SK-N-MC (cell line): Measurements from ENCODE around the gene DCLK1.

Experiments used
- DNase-seq: peaks from one replicate; pipeline ENCODE4 v3.0.0-alpha.2; 2011; ENCODE audit warnings: low read depth, low spot score
- H3K27ac ChIP-seq: fragments of 200-600 bp; sonication (generic); 2 replicates; pipeline ENCODE4 v1.5.1; 2016; ENCODE audit warnings: mixed run types
- H3K36me3 ChIP-seq: fragments of 200-600 bp; sonication (generic); 2 replicates; pipeline ENCODE4 v1.6.1; 2017; ENCODE audit warnings: antibody characterized with exemption, low read length, mixed read lengths; ENCODE audit not compliant: insufficient read depth
- H3K4me3 ChIP-seq: fragments of 200-600 bp; sonication (generic); 2 replicates; pipeline ENCODE4 v1.5.1; 2016
- H3K9ac ChIP-seq: fragments of 200-600 bp; sonication (generic); 2 replicates; pipeline ENCODE4 v1.8.0; 2017; ENCODE audit warnings: mixed run types, mixed read lengths; ENCODE audit not compliant: insufficient read length
- H3K9me3 ChIP-seq: fragments of 200-600 bp; sonication (generic); 2 replicates; pipeline ENCODE4 v1.6.1; 2017; ENCODE audit warnings: low read depth, mild to moderate bottlenecking, antibody characterized with exemption, low read length, moderate library complexity, mixed read lengths
- EZH2 ChIP-seq: fragments of 200-600 bp; sonication (generic); IDR thresholded peaks from one replicate; pipeline ENCODE4 v1.6.1; 2017; ENCODE audit warnings: antibody characterized with exemption
- FOXP2 ChIP-seq: optimal IDR thresholded peaks from 2 replicates; pipeline ENCODE3; 2011; ENCODE audit warnings: mild to moderate bottlenecking, moderate library complexity; ENCODE audit not compliant: insufficient read depth; ENCODE audit errors: extremely low read length, control extremely low read depth
- POLR2AphosphoS5 ChIP-seq: IDR thresholded peaks from 2 replicates; pipeline ENCODE4 v1.6.1; 2012; ENCODE audit warnings: mild to moderate bottlenecking, low read depth, low read length, borderline replicate concordance

Gene DCLK1

DNA sequence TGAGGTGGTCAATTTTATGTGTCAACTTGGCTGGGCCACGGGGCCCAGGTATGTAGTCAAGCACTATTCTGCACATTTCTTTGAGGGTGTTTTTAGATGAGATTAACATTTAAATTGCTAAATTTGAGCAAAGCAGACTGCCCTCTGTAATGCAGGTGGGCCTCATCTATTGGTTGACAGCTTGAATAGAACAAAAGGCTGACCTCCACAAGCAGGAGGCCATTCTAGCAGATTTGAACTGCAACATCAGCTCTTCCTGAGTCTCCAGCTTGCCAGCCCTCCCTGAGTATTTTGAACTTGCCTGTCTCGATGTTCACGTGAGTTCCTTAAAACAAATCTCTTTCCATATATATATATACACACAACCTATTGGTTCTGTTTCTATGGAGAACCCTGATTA, 134.8 kb downstream of the DCLK1 start:
- no peak for DNase-seq
- Histone ChIP-seq H3K9ac (no peak overlapping the region), H3K9me3 (no peaks in the 10 kb centered on the region), H3K4me3 (no peak overlapping the region), H3K36me3 (no peaks in the 10 kb centered on the region), H3K27ac (no peak overlapping the region)
- TF ChIP-seq POLR2AphosphoS5 (no peak), FOXP2 (no peak), EZH2 (no peak)

DNA sequence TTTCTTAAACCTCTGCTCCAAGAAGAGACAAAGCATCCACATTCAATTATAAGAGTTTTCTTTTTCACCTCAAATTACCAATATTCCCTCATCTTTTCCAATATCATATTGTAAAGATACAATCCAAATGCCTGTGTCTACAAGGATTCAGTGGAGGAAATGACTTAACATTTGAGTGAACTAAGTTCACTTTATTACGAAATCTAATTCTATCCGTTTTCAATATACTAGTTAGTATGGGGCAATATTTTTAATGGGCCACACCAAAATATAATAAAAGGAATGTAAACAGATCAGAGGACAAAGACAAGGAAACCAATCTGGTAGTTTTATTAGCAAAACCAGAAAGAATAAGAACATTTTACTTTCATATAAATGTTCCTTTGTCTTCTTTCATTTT, 136.0 kb downstream of the DCLK1 start:
- Histone ChIP-seq H3K27ac (peak overlapping the region; percentile 29; the same call in 1 of the 2 replicates), H3K4me3 (no peak overlapping the region), H3K36me3 (no peaks in the 10 kb centered on the region), H3K9me3 (no peaks in the 10 kb centered on the region), H3K9ac (no peak overlapping the region)
- TF ChIP-seq EZH2 (no peak), POLR2AphosphoS5 (no peak), FOXP2 (no peak)
- DNase-seq, result no peak

DNA sequence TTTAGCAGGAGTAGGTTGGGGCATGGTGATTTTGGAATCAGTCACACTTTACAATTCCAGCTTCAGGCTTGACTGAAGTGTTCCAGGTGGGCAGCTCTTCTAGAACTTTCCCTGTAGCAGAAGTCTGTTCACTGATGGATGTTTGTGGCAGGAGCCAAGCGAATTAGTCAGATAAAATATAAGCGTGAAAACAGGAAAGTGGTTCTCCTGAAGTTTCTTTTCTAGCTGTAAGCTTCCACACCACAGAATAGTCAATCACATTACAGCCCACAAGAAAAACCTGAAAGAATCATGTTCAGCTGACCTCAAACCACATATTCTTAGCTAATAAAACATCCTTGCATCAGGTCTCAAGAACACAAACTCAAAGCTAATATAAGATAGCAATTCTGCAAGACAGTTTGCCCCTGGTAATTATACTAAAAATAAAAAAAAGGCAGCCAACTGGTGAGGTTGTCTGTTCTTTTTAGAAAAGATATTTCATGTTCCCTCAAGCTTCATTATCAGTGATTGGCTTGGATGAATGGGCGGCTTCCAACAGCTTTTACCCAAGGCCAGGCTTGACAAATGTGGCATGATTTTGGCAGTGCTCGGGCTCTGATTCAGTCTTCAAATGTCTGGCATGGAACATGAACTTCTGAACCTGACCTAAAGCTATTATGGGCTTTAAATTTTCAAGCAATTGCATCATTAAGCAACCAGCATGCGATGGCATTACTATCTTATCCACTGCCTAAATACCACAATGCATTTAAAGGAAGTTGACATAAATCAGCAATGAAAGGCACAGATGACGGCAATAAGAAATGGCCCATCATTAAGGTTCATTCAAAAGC, 136.8 kb downstream of the DCLK1 start:
- DNase-seq, result no peak
- Histone ChIP-seq H3K27ac (peak overlapping the region; percentile 29; the same call in 1 of the 2 replicates), H3K36me3 (no peaks in the 10 kb centered on the region), H3K9ac (no peak overlapping the region), H3K4me3 (no peak overlapping the region), H3K9me3 (no peaks in the 10 kb centered on the region)
- no peak for TF ChIP-seq FOXP2
- no peak for TF ChIP-seq EZH2
- no peak for TF ChIP-seq POLR2AphosphoS5

DNA sequence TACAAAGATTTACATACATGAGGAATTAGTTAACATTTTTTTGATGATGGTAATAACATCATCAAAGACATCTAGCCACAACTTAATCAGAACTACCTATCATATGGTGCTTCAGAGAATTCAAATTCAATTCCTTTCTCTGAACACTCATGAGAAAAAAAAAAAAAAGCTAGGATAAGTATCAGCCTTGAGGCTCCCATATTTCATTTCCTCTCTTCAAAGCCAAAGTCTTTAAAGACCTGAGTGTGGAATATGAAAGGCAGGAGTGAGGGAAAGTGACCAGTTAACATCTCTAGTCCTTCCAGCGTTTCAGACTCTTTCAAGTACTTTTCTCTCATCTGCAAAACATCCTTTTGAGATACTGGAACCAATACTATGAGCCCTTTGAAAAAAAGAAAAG, 137.5 kb downstream of the DCLK1 start:
- Histone ChIP-seq H3K9ac (no peak overlapping the region), H3K4me3 (no peak overlapping the region), H3K27ac (no peak overlapping the region), H3K36me3 (no peaks in the 10 kb centered on the region), H3K9me3 (no peaks in the 10 kb centered on the region)
- no peak for TF ChIP-seq FOXP2
- TF ChIP-seq EZH2, result no peak
- no peak for TF ChIP-seq POLR2AphosphoS5
- DNase-seq, result no peak

DNA sequence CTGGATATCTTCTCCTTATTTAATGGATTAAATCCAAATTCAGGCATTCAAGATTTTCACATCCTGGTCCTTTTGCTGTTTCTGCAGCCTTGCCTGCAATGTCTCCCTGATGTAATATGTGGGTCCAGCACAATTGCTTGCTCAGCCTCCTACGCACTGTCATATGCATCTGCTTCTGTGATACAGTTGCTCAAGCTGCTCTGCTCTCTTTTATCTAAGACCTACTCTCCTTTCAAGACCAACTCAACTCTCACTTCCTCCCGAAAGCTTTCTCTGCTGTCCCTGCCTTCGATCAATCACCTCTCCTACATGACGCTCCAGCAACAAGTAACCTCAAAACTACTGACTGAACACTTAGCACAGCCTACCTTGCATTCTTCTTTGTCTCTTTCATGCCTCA, 138.2 kb downstream of the DCLK1 start:
- Histone ChIP-seq H3K36me3 (no peaks in the 10 kb centered on the region), H3K9ac (no peak overlapping the region), H3K27ac (no peak overlapping the region), H3K9me3 (no peaks in the 10 kb centered on the region), H3K4me3 (no peak overlapping the region)
- TF ChIP-seq FOXP2, result no peak
- no peak for TF ChIP-seq EZH2
- TF ChIP-seq POLR2AphosphoS5, result no peak
- no peak for DNase-seq

DNA sequence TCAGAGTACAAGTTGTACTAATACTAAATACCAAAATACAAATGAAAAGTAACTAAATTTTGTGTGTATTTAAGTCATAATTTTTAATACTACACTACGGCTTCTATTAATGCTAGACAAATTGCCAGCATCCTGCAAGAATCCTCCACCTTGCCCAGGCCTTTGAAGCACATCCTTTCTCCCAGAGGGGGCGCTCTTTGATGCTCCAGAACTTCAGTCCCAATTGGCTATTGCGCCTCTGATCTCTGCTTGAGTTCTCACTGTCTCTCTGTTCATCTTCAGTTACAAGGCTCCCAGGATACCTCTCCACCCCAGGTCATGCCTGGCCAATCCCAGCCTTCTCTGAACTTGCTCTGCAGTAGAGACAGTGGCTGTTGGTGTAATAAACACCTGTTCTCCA, 141.0 kb downstream of the DCLK1 start:
- no peak for DNase-seq
- Histone ChIP-seq H3K36me3 (no peaks in the 10 kb centered on the region), H3K9me3 (no peaks in the 10 kb centered on the region)

DNA sequence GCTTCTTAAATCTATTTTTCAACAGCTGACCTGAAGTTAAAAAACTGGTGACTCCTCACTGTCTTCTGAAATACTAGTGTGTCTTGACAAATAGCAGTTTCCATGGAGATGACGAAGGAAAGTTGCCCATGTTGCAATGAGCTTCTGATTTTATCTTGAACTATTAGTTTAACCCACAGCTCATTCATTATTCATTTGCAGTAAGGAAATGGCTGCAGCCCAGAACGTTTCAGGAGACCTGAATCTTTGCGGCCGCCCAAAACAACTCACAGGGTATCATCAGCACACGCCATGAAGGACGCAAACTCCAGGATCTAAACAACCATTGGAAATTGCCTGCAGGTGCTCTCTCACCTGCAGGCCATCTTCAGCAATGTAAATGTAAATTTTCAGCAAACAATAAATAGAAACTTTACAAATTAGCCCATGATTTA, 142.5 kb downstream of the DCLK1 start:
- Histone ChIP-seq H3K9me3 (no peaks in the 10 kb centered on the region), H3K27ac (no peak overlapping the region), H3K4me3 (no peak overlapping the region), H3K36me3 (no peaks in the 10 kb centered on the region), H3K9ac (no peak overlapping the region)
- DNase-seq, result peak; percentile 77
- no peak for TF ChIP-seq FOXP2
- TF ChIP-seq POLR2AphosphoS5, result no peak
- TF ChIP-seq EZH2, result no peak

More for the DNA sequence above, 141.0 kb downstream of the DCLK1 start:
- no peak overlapping the region for H3K4me3 ChIP-seq
- TF ChIP-seq EZH2 (no peak), POLR2AphosphoS5 (no peak), FOXP2 (no peak)
- H3K9ac ChIP-seq, result no peak overlapping the region
- no peak overlapping the region for H3K27ac ChIP-seq

DNA sequence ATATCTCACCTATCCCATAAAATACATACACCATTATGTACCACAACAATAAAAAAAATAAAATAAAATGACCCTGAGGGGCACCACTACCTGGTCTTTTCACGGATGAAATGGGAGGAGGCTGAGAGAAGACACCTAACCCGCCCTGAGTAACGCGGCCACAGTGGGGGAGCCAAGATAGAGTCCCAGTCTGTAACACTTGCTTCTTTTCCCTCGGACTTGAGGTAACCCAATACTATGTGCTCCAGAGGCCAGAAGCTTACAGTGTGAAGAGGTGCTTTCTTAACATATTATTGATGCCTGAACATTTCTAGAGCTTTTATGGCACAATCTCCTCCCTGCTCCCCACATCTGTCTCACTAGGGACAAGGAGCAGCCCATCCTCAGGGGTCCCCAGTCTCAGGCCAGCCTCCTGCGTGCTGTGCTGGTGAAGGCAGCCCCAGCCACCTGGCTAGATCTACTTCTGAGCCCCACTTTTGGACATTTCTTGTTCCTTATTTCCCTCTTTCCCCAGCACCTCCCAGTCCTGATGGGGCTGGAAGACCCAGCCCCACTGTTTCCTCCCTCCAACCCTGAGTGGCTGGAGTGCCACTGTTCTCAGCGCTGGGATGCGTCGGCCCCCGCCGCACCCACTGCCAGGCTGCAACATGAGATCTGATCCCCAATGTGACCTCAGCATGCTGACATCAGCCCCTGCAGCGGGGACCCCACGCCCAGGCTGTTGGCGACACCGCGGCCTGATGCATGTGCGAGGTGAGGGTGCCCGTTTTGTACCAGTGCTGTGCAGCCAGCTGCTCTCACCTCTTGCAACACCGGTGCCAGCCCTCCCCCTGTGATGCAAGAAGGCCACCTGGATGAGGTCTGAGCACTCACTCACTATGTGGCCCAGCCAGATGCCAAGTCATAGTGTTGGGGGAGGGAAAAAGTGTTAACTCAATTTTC, 143.3 kb downstream of the DCLK1 start:
- TF ChIP-seq FOXP2 (no peak), POLR2AphosphoS5 (no peak), EZH2 (no peak)
- no peaks in the 10 kb centered on the region for H3K36me3 ChIP-seq
- DNase-seq, result no peak
- no peak overlapping the region for H3K9ac ChIP-seq
- no peak overlapping the region for H3K4me3 ChIP-seq
- H3K9me3 ChIP-seq, result no peaks in the 10 kb centered on the region
- no peak overlapping the region for H3K27ac ChIP-seq
